HepG2 (cell line): Measurements from ENCODE around the gene TIMM17A. TPM values are rescaled to one million over a fixed set of nuclear protein-coding genes. Genes with fewer than 3 reads are reported as not detected.

Experiments used
- HNF4A ChIP-seq: sonication (generic); formaldehyde crosslinking; IDR thresholded peaks from 2 replicates; pipeline ENCODE4 v1.4.0; 2020; ENCODE audit warnings: missing genetic modification reagents
- ISL2 ChIP-seq: sonication (generic); formaldehyde crosslinking; IDR thresholded peaks from 2 replicates; pipeline ENCODE4 v1.5.0; 2020; ENCODE audit warnings: missing genetic modification reagents
- KIAA2018 ChIP-seq: sonication (generic); formaldehyde crosslinking; IDR thresholded peaks from 2 replicates; pipeline ENCODE4 v1.5.0; 2020; ENCODE audit warnings: mild to moderate bottlenecking, missing genetic modification reagents, borderline replicate concordance
- KLF6 ChIP-seq: IDR thresholded peaks from 2 replicates; pipeline ENCODE4 v1.8.0; 2016; ENCODE audit warnings: missing biosample characterization, missing genetic modification reagents
- TCF7 ChIP-seq: sonication (generic); IDR thresholded peaks from 2 replicates; pipeline ENCODE4 v1.6.1; 2016; ENCODE audit warnings: antibody characterized with exemption, low read depth
- ZBTB1 ChIP-seq: sonication (generic); formaldehyde crosslinking; IDR thresholded peaks from 2 replicates; pipeline ENCODE4 v1.4.0; 2020; ENCODE audit warnings: missing genetic modification reagents, borderline replicate concordance
- ZNF205 ChIP-seq: IDR thresholded peaks from 2 replicates; pipeline ENCODE4 v1.6.1; 2018; ENCODE audit warnings: missing biosample characterization, missing genetic modification reagents
- ZNF317 ChIP-seq: sonication (generic); formaldehyde crosslinking; IDR thresholded peaks from 2 replicates; pipeline ENCODE4 v1.5.0; 2020; ENCODE audit warnings: mild to moderate bottlenecking, missing genetic modification reagents
- polyA plus RNA-seq, 8 experiments: library from polyadenylated mRNA; depleted of rRNA in 3 of 8; stranded (reverse) in 7 of 8; unstranded in 1 of 8; fragments of >200 nt; fragmentation: Illumina TruSeq in 4 of 8; extraction: Trizol in 4 of 8; gene quantifications; 2 replicates each; pipeline versions ENCODE4 v1.2.1 to v1.2.3, GENCODE V29; 2011 to 2016; ENCODE audit warnings: low read depth in 4 of 8, missing spikeins in 1 of 8, mixed read lengths in 1 of 8; ENCODE audit not compliant: insufficient read depth in 1 of 8
- total RNA-seq, 5 experiments: library from RNA; depleted of rRNA; stranded (reverse); fragments of >200 nt; fragmentation: Illumina TruSeq; extraction: Trizol; gene quantifications; 2 replicates each; pipeline ENCODE4 v1.2.3, GENCODE V29; 2016; ENCODE audit warnings: low read depth in 1 of 5
- TF ChIP-seq, protein P1 (sequence below): sonication (generic); formaldehyde crosslinking; IDR thresholded peaks from 2 replicates; pipeline ENCODE4 v1.4.0; 2020; ENCODE audit warnings: missing genetic modification reagents, borderline replicate concordance
- TF ChIP-seq, protein P2 (sequence below): IDR thresholded peaks from 2 replicates; pipeline ENCODE4 v1.6.1; 2016; ENCODE audit warnings: low read depth, control low read depth
- TF ChIP-seq, protein P3 (sequence below): sonication (generic); formaldehyde crosslinking; IDR thresholded peaks from 2 replicates; pipeline ENCODE4 v1.4.0; 2020; ENCODE audit warnings: missing genetic modification reagents

TIMM17A gene
- total and polyA plus RNA-seq, 2 of the 13 experiments (the other 11 are each of a cell fraction or from before 2014, with no cell fraction given), result 50.8 to 97.8 TPM

- TF ChIP-seq, protein P1, sequence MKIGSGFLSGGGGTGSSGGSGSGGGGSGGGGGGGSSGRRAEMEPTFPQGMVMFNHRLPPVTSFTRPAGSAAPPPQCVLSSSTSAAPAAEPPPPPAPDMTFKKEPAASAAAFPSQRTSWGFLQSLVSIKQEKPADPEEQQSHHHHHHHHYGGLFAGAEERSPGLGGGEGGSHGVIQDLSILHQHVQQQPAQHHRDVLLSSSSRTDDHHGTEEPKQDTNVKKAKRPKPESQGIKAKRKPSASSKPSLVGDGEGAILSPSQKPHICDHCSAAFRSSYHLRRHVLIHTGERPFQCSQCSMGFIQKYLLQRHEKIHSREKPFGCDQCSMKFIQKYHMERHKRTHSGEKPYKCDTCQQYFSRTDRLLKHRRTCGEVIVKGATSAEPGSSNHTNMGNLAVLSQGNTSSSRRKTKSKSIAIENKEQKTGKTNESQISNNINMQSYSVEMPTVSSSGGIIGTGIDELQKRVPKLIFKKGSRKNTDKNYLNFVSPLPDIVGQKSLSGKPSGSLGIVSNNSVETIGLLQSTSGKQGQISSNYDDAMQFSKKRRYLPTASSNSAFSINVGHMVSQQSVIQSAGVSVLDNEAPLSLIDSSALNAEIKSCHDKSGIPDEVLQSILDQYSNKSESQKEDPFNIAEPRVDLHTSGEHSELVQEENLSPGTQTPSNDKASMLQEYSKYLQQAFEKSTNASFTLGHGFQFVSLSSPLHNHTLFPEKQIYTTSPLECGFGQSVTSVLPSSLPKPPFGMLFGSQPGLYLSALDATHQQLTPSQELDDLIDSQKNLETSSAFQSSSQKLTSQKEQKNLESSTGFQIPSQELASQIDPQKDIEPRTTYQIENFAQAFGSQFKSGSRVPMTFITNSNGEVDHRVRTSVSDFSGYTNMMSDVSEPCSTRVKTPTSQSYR (CRISPR knock-in tag), result no peak
- TF ChIP-seq KIAA2018 (CRISPR knock-in tag) (0 out of 2 replicates have a peak, but pooled peaks have one; percentile 18), ZNF317 (CRISPR knock-in tag) (0 out of 2 replicates have a peak, but pooled peaks have one; percentile 56), HNF4A (peak; percentile 75), KLF6 (CRISPR knock-in tag) (peak; percentile 54; the same call in 1 of the 2 replicates), ZNF205 (CRISPR knock-in tag) (0 out of 2 replicates have a peak, but pooled peaks have one; percentile 22), ZBTB1 (CRISPR knock-in tag) (no peak), TCF7 (0 out of 2 replicates have a peak, but pooled peaks have one; percentile 2), ISL2 (CRISPR knock-in tag) (peak; percentile 9; the same call in 1 of the 2 replicates)
- TF ChIP-seq, protein P2, sequence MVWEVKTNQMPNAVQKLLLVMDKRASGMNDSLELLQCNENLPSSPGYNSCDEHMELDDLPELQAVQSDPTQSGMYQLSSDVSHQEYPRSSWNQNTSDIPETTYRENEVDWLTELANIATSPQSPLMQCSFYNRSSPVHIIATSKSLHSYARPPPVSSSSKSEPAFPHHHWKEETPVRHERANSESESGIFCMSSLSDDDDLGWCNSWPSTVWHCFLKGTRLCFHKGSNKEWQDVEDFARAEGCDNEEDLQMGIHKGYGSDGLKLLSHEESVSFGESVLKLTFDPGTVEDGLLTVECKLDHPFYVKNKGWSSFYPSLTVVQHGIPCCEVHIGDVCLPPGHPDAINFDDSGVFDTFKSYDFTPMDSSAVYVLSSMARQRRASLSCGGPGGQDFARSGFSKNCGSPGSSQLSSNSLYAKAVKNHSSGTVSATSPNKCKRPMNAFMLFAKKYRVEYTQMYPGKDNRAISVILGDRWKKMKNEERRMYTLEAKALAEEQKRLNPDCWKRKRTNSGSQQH (CRISPR knock-in tag), result peak; percentile 37; the same call in 1 of the 2 replicates
- TF ChIP-seq, protein P3, sequence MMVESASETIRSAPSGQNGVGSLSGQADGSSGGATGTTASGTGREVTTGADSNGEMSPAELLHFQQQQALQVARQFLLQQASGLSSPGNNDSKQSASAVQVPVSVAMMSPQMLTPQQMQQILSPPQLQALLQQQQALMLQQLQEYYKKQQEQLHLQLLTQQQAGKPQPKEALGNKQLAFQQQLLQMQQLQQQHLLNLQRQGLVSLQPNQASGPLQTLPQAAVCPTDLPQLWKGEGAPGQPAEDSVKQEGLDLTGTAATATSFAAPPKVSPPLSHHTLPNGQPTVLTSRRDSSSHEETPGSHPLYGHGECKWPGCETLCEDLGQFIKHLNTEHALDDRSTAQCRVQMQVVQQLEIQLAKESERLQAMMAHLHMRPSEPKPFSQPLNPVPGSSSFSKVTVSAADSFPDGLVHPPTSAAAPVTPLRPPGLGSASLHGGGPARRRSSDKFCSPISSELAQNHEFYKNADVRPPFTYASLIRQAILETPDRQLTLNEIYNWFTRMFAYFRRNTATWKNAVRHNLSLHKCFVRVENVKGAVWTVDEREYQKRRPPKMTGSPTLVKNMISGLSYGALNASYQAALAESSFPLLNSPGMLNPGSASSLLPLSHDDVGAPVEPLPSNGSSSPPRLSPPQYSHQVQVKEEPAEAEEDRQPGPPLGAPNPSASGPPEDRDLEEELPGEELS (CRISPR knock-in tag), result 0 out of 2 replicates have a peak, but pooled peaks have one; percentile 33
Observed at GRCh38 chr1:202009326-202010179, 54.2 kb downstream of the TIMM17A start (continued).
